GM21717 (cell line): ENCODE measurements around the gene NET1.

Experiments used
- ATAC-seq: cut with Tn5 transposase; IDR thresholded peaks from one replicate; pipeline ENCODE4 v1.9.1; 2021; ENCODE audit warnings: mild to moderate bottlenecking, moderate library complexity; ENCODE audit not compliant: unreplicated experiment

Gene NET1

GRCh38 chr10:5497948-5498730 lies 85.8 kb downstream of the NET1 start:
- ATAC-seq, result no peak

GRCh38 chr10:5498791-5499492 lies 86.6 kb downstream of the NET1 start:
- ATAC-seq, result no peak

GRCh38 chr10:5499493-5500140 lies 87.3 kb downstream of the NET1 start, which contains the start of gene CALML5:
TSS of gene CALML5 (minus strand) at chr10:5499570. CDS start at chr10:5499438, 132 bp downstream.
- no peak for ATAC-seq

GRCh38 chr10:5500162-5500670 lies 87.9 kb downstream of the NET1 start:
- no peak for ATAC-seq

GRCh38 chr10:5500910-5501309 lies 88.6 kb downstream of the NET1 start:
- no peak for ATAC-seq

- no peak for ATAC-seq
These were observed 89.7 kb downstream of the NET1 start for GRCh38 chr10:5502061-5502521.

GRCh38 chr10:5502571-5503476 lies 90.5 kb downstream of the NET1 start:
- ATAC-seq, result no peak

GRCh38 chr10:5503477-5503835 lies 91.1 kb downstream of the NET1 start:
- no peak for ATAC-seq

- no peak for ATAC-seq
These were observed 92.1 kb downstream of the NET1 start for GRCh38 chr10:5504146-5505072.

- no peak for ATAC-seq
These were observed 93.9 kb downstream of the NET1 start for GRCh38 chr10:5506246-5506645.

GRCh38 chr10:5506751-5507648 lies 94.6 kb downstream of the NET1 start:
- no peak for ATAC-seq

- no peak for ATAC-seq
These were observed 95.3 kb downstream of the NET1 start for GRCh38 chr10:5507649-5508131.

GRCh38 chr10:5508161-5508604 lies 95.8 kb downstream of the NET1 start:
- ATAC-seq, result no peak
